Choroid plexus epithelial cell (primary cell): ENCODE results near the gene ACAT2.
"Not testable (repeated sequence)": the region's sequence is repeated elsewhere in the genome, so short reads cannot be mapped to it uniquely, and the experiment has no call there.

ENCODE experiments used
- DNase-seq: peaks from one replicate; pipeline ENCODE4 v3.0.0-alpha.2; 2010; ENCODE audit warnings: low read depth
- H3K4me3 ChIP-seq: 2 replicates; pipeline ENCODE4 v1.5.1; 2011; ENCODE audit warnings: low read depth, mild to moderate bottlenecking, control low read depth, low read length, moderate library complexity
- CTCF ChIP-seq: conservative IDR thresholded peaks from 2 replicates; pipeline ENCODE4 v1.5.1; 2011; ENCODE audit warnings: low read depth, mild to moderate bottlenecking, control low read depth, inconsistent platforms, low read length, moderate library complexity

Gene ACAT2

GRCh38 chr6:159806021-159806458 lies 44.2 kb downstream of the ACAT2 start:
- peak; percentile 75 for DNase-seq
- no peak for TF ChIP-seq CTCF
- no peak overlapping the region for H3K4me3 ChIP-seq

- DNase-seq, result peak; percentile 5
- no peak overlapping the region for H3K4me3 ChIP-seq
- TF ChIP-seq CTCF, result no peak
These were observed 45.5 kb downstream of the ACAT2 start for GRCh38 chr6:159807150-159807858.

GRCh38 chr6:159808647-159809046 lies 46.8 kb downstream of the ACAT2 start:
- TF ChIP-seq CTCF, result no peak
- DNase-seq, result no peak
- H3K4me3 ChIP-seq, result no peak overlapping the region

GRCh38 chr6:159809149-159809548 lies 47.3 kb downstream of the ACAT2 start:
- no peak for TF ChIP-seq CTCF

GRCh38 chr6:159813781-159814180 lies 51.9 kb downstream of the ACAT2 start:
- DNase-seq, result no peak
- no peak overlapping the region for H3K4me3 ChIP-seq
- TF ChIP-seq CTCF, result no peak

More at GRCh38 chr6:159809149-159809548, 47.3 kb downstream of the ACAT2 start:
- H3K4me3 ChIP-seq, result no peak overlapping the region
- no peak for DNase-seq

GRCh38 chr6:159815410-159815809 lies 53.6 kb downstream of the ACAT2 start:
- DNase-seq, result no peak
- H3K4me3 ChIP-seq, result no peak overlapping the region
- no peak for TF ChIP-seq CTCF

GRCh38 chr6:159816775-159817174 lies 54.9 kb downstream of the ACAT2 start:
- not testable (repeated sequence) for H3K4me3 ChIP-seq, DNase-seq
